ENCODE data around the gene NDFIP2. TPM values are rescaled to one million over a fixed set of nuclear protein-coding genes. Genes with fewer than 3 reads are reported as not detected.

The NDFIP2 gene
- total RNA-seq, 4 donors from 2014 or later = 19.4 to 31.3 (median 23.7) TPM

DNA sequence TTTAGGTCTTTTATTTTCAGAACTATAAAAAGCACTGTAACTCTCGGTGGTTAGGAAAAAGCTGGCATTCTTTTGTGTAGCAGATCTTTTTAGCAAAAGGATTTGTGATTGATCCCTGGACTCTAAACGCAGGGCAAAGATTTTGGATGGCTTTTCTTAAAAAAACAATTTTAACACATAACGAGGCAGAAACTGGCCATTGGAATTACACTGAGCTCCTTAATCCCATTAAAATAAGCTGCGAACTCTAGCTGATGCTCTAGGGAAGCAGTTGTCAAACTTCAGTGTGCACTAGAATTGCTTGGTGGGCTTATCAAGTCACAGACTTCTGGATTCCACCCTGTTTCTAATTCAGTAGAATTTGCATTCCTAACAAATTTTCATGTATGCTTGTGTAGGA, 33.8 kb upstream of the NDFIP2 start:
- Histone ChIP-seq H3K4me3 (replicated peaks in 1 of 3) (no peak overlapping the region), H3K4me1 (no peaks in the 10 kb centered on the region), H3K36me3 (no peaks in the 10 kb centered on the region), H3K27ac (no peak overlapping the region), H3K9me3 (no peaks in the 10 kb centered on the region), H3K27me3 (no peaks in the 10 kb centered on the region)
- 67 to 69% methylated on average over 4 of the region's 4 CpGs for WGBS, 2 donors
- TF ChIP-seq CTCF (IDR thresholded peaks at IDR 0.05) (no peak), POLR2A (IDR thresholded peaks at IDR 0.05) (no peak)
- intact Hi-C loops (cut with DNase I) = no loop called here
- no peak for DNase-seq

DNA sequence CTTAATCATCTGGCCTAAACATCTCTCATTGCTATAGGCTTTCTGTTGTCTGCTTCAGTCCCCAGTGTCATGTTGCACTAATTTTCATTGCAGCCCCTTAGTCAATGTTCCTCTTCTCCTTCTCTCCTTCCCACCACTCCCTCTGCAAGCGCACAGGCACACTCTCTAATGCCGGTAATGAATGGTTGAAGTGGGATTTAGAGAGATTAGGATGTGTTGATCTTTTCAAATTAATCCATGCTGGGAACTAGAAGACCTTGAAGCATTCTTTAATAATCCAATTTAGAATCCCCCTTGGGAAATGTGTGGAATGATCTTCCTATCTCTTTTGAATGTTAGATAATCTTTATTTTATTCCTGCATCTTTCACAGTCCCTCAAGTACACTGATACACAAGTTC, 33.2 kb upstream of the NDFIP2 start:
- no peaks in the 10 kb centered on the region for H3K27me3 ChIP-seq
- intact Hi-C loops (cut with DNase I) = no loop called here
- no peaks in the 10 kb centered on the region for H3K4me1 ChIP-seq
- no peaks in the 10 kb centered on the region for H3K9me3 ChIP-seq
- H3K4me3 ChIP-seq (replicated peaks in 1 of 3) = no peak overlapping the region
- DNase-seq = no peak
- H3K27ac ChIP-seq = no peak overlapping the region
- 50 to 55% methylated on average over 2 of the region's 2 CpGs for WGBS, 2 donors
- no peaks in the 10 kb centered on the region for H3K36me3 ChIP-seq
- TF ChIP-seq CTCF (IDR thresholded peaks at IDR 0.05) = no peak

DNA sequence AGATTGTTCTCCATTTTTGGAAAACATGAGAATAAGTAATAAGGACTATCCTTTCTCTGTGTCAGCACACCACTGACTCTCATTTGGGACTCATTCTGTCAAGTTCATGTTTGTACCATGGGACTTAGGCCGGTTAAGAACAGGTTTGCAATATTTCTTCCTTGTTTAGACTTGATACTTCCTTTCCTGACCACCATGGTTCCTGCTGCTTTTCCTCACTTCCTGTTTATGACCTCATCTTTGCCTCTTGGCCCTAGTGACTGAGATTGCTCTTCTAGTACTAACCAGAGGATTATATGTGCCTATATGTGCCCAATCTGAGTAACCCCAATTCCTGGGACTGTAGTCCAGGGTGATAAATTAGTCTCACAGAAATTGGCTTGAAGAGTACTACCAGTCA, 32.5 kb upstream of the NDFIP2 start:
- no peaks in the 10 kb centered on the region for H3K4me1 ChIP-seq
- H3K27me3 ChIP-seq = no peaks in the 10 kb centered on the region
- no peak overlapping the region for H3K4me3 ChIP-seq (replicated peaks in 1 of 3)
- no peaks in the 10 kb centered on the region for H3K36me3 ChIP-seq
- intact Hi-C loops (cut with DNase I) = no loop called here
- H3K9me3 ChIP-seq = no peaks in the 10 kb centered on the region
- WGBS, 2 donors = 65 to 78% methylated on average over 1 of the region's 1 CpG
- H3K27ac ChIP-seq = no peak overlapping the region
- no peak for DNase-seq
- no peak for TF ChIP-seq POLR2A (IDR thresholded peaks at IDR 0.05)
- no peak for TF ChIP-seq CTCF (IDR thresholded peaks at IDR 0.05)

GRCh38 chr13:79450110-79450509, 30.8 kb upstream of the NDFIP2 start:
- no peak for DNase-seq
- Histone ChIP-seq H3K27ac (no peak overlapping the region), H3K9me3 (no peaks in the 10 kb centered on the region), H3K4me3 (replicated peaks in 1 of 3) (no peak overlapping the region), H3K4me1 (no peaks in the 10 kb centered on the region), H3K27me3 (no peaks in the 10 kb centered on the region), H3K36me3 (no peaks in the 10 kb centered on the region)
- 91 to 94% methylated on average over 4 of the region's 4 CpGs for WGBS, 2 donors
- intact Hi-C loops (cut with DNase I) = no loop called here
- TF ChIP-seq CTCF (IDR thresholded peaks at IDR 0.05) = no peak
- TF ChIP-seq POLR2A (IDR thresholded peaks at IDR 0.05) = no peak

DNA sequence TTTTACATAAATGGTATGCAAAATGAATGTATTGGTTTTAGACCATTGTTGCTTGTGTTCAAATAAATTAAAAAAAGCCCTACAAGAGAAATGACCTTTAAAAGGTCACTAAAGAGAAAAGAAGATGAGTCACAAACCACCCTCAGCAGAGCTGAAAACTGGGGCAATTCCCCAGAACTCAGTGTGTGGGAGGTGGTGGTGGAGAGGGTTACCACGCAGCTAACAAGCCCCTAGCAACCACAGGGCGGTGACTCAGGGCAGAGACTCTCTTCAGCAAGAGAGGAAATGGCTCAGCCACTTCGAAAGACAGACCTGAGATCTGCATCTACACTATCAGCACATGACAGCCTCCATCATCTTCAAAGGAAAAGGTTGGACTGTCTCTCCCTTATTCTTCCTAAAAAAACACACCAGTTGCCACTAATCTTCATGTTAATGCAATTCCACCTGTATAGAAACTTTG, 29.4 kb upstream of the NDFIP2 start:
- Histone ChIP-seq H3K9me3 (no peaks in the 10 kb centered on the region), H3K27ac (no peak overlapping the region), H3K36me3 (no peaks in the 10 kb centered on the region), H3K4me1 (no peaks in the 10 kb centered on the region), H3K4me3 (replicated peaks in 1 of 3) (no peak overlapping the region), H3K27me3 (no peaks in the 10 kb centered on the region)
- intact Hi-C loops (cut with DNase I) = no loop called here
- DNase-seq = no peak
- TF ChIP-seq POLR2A (IDR thresholded peaks at IDR 0.05) (no peak), CTCF (IDR thresholded peaks at IDR 0.05) (no peak)
- WGBS, 2 donors = 27 to 42% methylated on average over 3 of the region's 3 CpGs
